Hepatocyte (in vitro differentiated cells): ENCODE results near the gene PRR30. TPM values are rescaled to one million over a fixed set of nuclear protein-coding genes. Genes with fewer than 3 reads are reported as not detected.

Experiments used
- DNase-seq: peaks from one replicate; pipeline ENCODE4 v3.0.0-alpha.2; 2016; ENCODE audit warnings: low spot score
- H2AFZ ChIP-seq: fragments of 200-600 bp; sonication (generic); 2 replicates; pipeline ENCODE4 v1.6.0; 2016; ENCODE audit warnings: antibody characterized with exemption, mild to moderate bottlenecking
- H3K27ac ChIP-seq: fragments of 200-600 bp; sonication (generic); 2 replicates; pipeline ENCODE4 v1.5.1; 2016; ENCODE audit warnings: mild to moderate bottlenecking
- H3K27me3 ChIP-seq: fragments of 200-600 bp; sonication (generic); 2 replicates; pipeline ENCODE4 v1.6.1; 2016
- H3K36me3 ChIP-seq: fragments of 200-600 bp; sonication (generic); replicated peaks from 2 replicates; pipeline ENCODE4 v1.5.1; 2016; ENCODE audit warnings: low read depth; ENCODE audit not compliant: insufficient read depth
- H3K4me1 ChIP-seq: fragments of 200-600 bp; sonication (generic); 2 replicates; pipeline ENCODE4 v1.5.1; 2016; ENCODE audit warnings: mild to moderate bottlenecking, moderate library complexity; ENCODE audit not compliant: insufficient read depth
- H3K4me2 ChIP-seq: fragments of 200-600 bp; sonication (generic); 2 replicates; pipeline ENCODE4 v1.6.0; 2016
- H3K4me3 ChIP-seq: fragments of 200-600 bp; sonication (generic); 2 replicates; pipeline ENCODE4 v1.5.1; 2016; ENCODE audit warnings: mild to moderate bottlenecking
- H3K79me2 ChIP-seq: fragments of 200-600 bp; sonication (generic); 2 replicates; pipeline ENCODE4 v1.6.0; 2017; ENCODE audit warnings: mild to moderate bottlenecking
- H3K9me2 ChIP-seq: fragments of 200-600 bp; sonication (generic); replicated peaks from 2 replicates; pipeline ENCODE4 v1.6.0; 2017; ENCODE audit warnings: mild to moderate bottlenecking; ENCODE audit not compliant: insufficient read depth
- H3K9me3 ChIP-seq: fragments of 200-600 bp; sonication (generic); 2 replicates; pipeline ENCODE4 v1.5.1; 2016; ENCODE audit warnings: low read depth, mild to moderate bottlenecking
- H4K20me1 ChIP-seq: fragments of 200-600 bp; sonication (generic); 2 replicates; pipeline ENCODE4 v1.6.0; 2016; ENCODE audit warnings: mild to moderate bottlenecking; ENCODE audit not compliant: insufficient read depth, poor library complexity, severe bottlenecking
- CTCF ChIP-seq: fragments of 200-600 bp; sonication (generic); IDR thresholded peaks from 2 replicates; pipeline ENCODE4 v1.5.1; 2016; ENCODE audit warnings: antibody characterized with exemption, mild to moderate bottlenecking; ENCODE audit not compliant: poor library complexity
- EZH2 ChIP-seq: fragments of 200-600 bp; sonication (generic); IDR thresholded peaks from 2 replicates; pipeline ENCODE4 v1.6.1; 2016; ENCODE audit warnings: antibody characterized with exemption, mild to moderate bottlenecking, borderline replicate concordance
- EZH2phosphoT487 ChIP-seq: fragments of 200-600 bp; sonication (generic); IDR thresholded peaks from one replicate; pipeline ENCODE4 v1.6.1; 2018; ENCODE audit warnings: antibody characterized with exemption, mild to moderate bottlenecking, low read depth, moderate library complexity; ENCODE audit not compliant: unreplicated experiment, severe bottlenecking
- WGBS: methylation state at CpG from one replicate; pipeline ENCODE4 v1.1.6; 2016; ENCODE audit warnings: low lambda C conversion rate; ENCODE audit errors: missing lambda C conversion rate; 5-methylcytosine and 5-hydroxymethylcytosine counted together
- polyA plus RNA-seq: library from polyadenylated mRNA; unstranded; fragments of >200 nt; fragmentation: Nextera tagmentation; extraction: Ambion mirVana; gene quantifications from 2 replicates; pipeline ENCODE4 v1.2.1, GENCODE V29; 2016
- total RNA-seq: library from RNA; depleted of rRNA; stranded (reverse); fragments of >200 nt; gene quantifications from 2 replicates; pipeline ENCODE4 v1.2.3, GENCODE V29; 2014

PRR30 gene
- total and polyA plus RNA-seq, 2 experiments from 2014 or later: not detected

GRCh38 chr2:27093430-27094352 is 45.5 kb downstream of the PRR30 start:
- H2AFZ ChIP-seq: no peak overlapping the region
- H3K27me3 ChIP-seq: no peaks in the 10 kb centered on the region
- 78% methylated on average over 6 of the region's 6 CpGs for WGBS
- H3K36me3 ChIP-seq: no peaks in the 10 kb centered on the region
- no peak overlapping the region for H3K4me3 ChIP-seq
- H4K20me1 ChIP-seq: no peaks in the 10 kb centered on the region
- TF ChIP-seq EZH2: no peak
- TF ChIP-seq EZH2phosphoT487: no peak
- no peak for TF ChIP-seq CTCF
- peak; percentile 45 for DNase-seq
- H3K9me3 ChIP-seq: no peaks in the 10 kb centered on the region
- H3K4me1 ChIP-seq: peaks cover 24% of the 10 kb centered on the region
- H3K27ac ChIP-seq: peak overlapping the region; percentile 57
- peak overlapping the region; percentile 45 for H3K4me2 ChIP-seq
- H3K79me2 ChIP-seq: no peaks in the 10 kb centered on the region
- H3K9me2 ChIP-seq: no peaks in the 10 kb centered on the region

- Histone ChIP-seq H3K9me2 (no peaks in the 10 kb centered on the region), H4K20me1 (no peaks in the 10 kb centered on the region), H3K4me1 (peaks cover 24% of the 10 kb centered on the region), H3K9me3 (no peaks in the 10 kb centered on the region), H2AFZ (no peak overlapping the region), H3K27ac (peak overlapping the region; percentile 57), H3K36me3 (no peaks in the 10 kb centered on the region), H3K79me2 (no peaks in the 10 kb centered on the region), H3K4me3 (no peak overlapping the region), H3K4me2 (peak overlapping the region; percentile 45), H3K27me3 (no peaks in the 10 kb centered on the region)
- peak; percentile 62 for DNase-seq
- 57% methylated on average over 10 of the region's 10 CpGs for WGBS
- TF ChIP-seq EZH2 (no peak), EZH2phosphoT487 (no peak), CTCF (no peak)
These were observed 46.3 kb downstream of the PRR30 start for GRCh38 chr2:27092696-27093429.

- 80% methylated on average over 25 of the region's 25 CpGs for WGBS
- H3K27ac ChIP-seq: no peak overlapping the region
These were observed 47.2 kb downstream of the PRR30 start for GRCh38 chr2:27091746-27092695.

More at GRCh38 chr2:27091746-27092695, 47.2 kb downstream of the PRR30 start:
- peaks cover 24% of the 10 kb centered on the region for H3K4me1 ChIP-seq
- H3K4me3 ChIP-seq: no peak overlapping the region
- DNase-seq: no peak
- no peaks in the 10 kb centered on the region for H4K20me1 ChIP-seq
- no peaks in the 10 kb centered on the region for H3K27me3 ChIP-seq
- H3K4me2 ChIP-seq: peak overlapping the region; percentile 45
- no peak for TF ChIP-seq CTCF
- TF ChIP-seq EZH2: no peak
- TF ChIP-seq EZH2phosphoT487: no peak
- no peaks in the 10 kb centered on the region for H3K9me3 ChIP-seq
- H2AFZ ChIP-seq: no peak overlapping the region
- H3K9me2 ChIP-seq: no peaks in the 10 kb centered on the region
- H3K36me3 ChIP-seq: no peaks in the 10 kb centered on the region
- no peaks in the 10 kb centered on the region for H3K79me2 ChIP-seq
